KMS-11 (cell line): ENCODE measurements around the gene SCG2.

Experiments used
- H2AFZ ChIP-seq: fragments of 200-600 bp; sonication (generic); 2 replicates; pipeline ENCODE4 v1.6.1; 2016; ENCODE audit warnings: antibody characterized with exemption, mixed run types, low read depth
- H3K27ac ChIP-seq: fragments of 200-600 bp; sonication (generic); 2 replicates; pipeline ENCODE4 v1.6.1; 2016; ENCODE audit warnings: mild to moderate bottlenecking, mixed run types
- H3K27me3 ChIP-seq: fragments of 200-600 bp; sonication (generic); 2 replicates; pipeline ENCODE4 v1.6.1; 2017; ENCODE audit warnings: mild to moderate bottlenecking, low read depth, mixed run types, moderate library complexity; ENCODE audit not compliant: insufficient read depth
- H3K36me3 ChIP-seq: fragments of 200-600 bp; sonication (generic); 2 replicates; pipeline ENCODE4 v1.6.1; 2017; ENCODE audit warnings: mild to moderate bottlenecking, mixed run types; ENCODE audit not compliant: insufficient read depth
- H3K4me1 ChIP-seq: fragments of 200-600 bp; sonication (generic); 2 replicates; pipeline ENCODE4 v1.6.1; 2016; ENCODE audit warnings: mild to moderate bottlenecking, low read depth, mixed run types; ENCODE audit not compliant: poor library complexity, severe bottlenecking
- H3K4me2 ChIP-seq: fragments of 200-600 bp; sonication (generic); 2 replicates; pipeline ENCODE4 v1.7.0; 2016; ENCODE audit warnings: mild to moderate bottlenecking, mixed run types
- H3K4me3 ChIP-seq: fragments of 200-600 bp; sonication (generic); IDR thresholded peaks from 2 replicates; pipeline ENCODE4 v1.6.1; 2017; ENCODE audit warnings: low read depth, low read length, mixed read lengths; ENCODE audit not compliant: insufficient read depth
- H3K79me2 ChIP-seq: fragments of 200-600 bp; sonication (generic); 2 replicates; pipeline ENCODE4 v1.6.1; 2016; ENCODE audit warnings: low read depth, mixed run types; ENCODE audit not compliant: insufficient read depth
- H3K9ac ChIP-seq: fragments of 200-600 bp; sonication (generic); 2 replicates; pipeline ENCODE4 v1.6.1; 2016; ENCODE audit warnings: mild to moderate bottlenecking, mixed run types
- H4K20me1 ChIP-seq: fragments of 200-600 bp; sonication (generic); 2 replicates; pipeline ENCODE4 v1.6.1; 2016; ENCODE audit warnings: mild to moderate bottlenecking, mixed run types; ENCODE audit not compliant: insufficient read depth
- CTCF ChIP-seq: fragments of 200-600 bp; sonication (generic); conservative IDR thresholded peaks from 2 replicates; pipeline ENCODE4 v1.6.1; 2017; ENCODE audit warnings: low read depth, mild to moderate bottlenecking, antibody characterized with exemption, low read length, moderate library complexity, mixed read lengths

SCG2 gene

GRCh38 chr2:223602972-223603371 is 811 bp upstream of the SCG2 start:
- no peak overlapping the region for H3K4me2 ChIP-seq

DNA sequence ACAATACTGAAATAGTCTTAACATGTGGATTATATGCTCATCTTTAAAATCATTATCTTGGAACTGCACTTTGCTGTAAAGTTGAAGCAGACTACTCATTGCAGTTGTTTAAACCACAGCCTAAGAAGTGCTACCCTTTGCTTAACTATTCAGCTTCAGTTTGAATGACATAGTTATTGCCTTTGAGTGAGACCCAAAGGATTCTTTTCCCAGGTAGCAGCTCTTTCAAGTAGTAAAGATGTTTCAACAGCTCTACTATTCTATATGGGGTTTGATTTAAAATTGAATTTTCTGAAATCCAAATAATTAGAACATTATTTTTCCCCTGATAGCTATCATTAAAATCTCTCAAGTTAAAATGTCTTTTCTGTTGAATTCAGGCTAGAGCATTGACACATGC is 1.1 kb downstream of the SCG2 start:
- H3K27ac ChIP-seq = no peak overlapping the region
- H3K36me3 ChIP-seq = no peaks in the 10 kb centered on the region
- no peak overlapping the region for H2AFZ ChIP-seq
- no peak overlapping the region for H3K4me3 ChIP-seq
- no peak overlapping the region for H3K9ac ChIP-seq
- H3K79me2 ChIP-seq = no peaks in the 10 kb centered on the region
- H4K20me1 ChIP-seq = no peaks in the 10 kb centered on the region
- TF ChIP-seq CTCF = no peak
- H3K4me2 ChIP-seq = no peak overlapping the region
- no peaks in the 10 kb centered on the region for H3K4me1 ChIP-seq
- H3K27me3 ChIP-seq = no peaks in the 10 kb centered on the region

More at GRCh38 chr2:223602972-223603371, 811 bp upstream of the SCG2 start:
- TF ChIP-seq CTCF = no peak
- Histone ChIP-seq H3K9ac (no peak overlapping the region), H3K36me3 (no peaks in the 10 kb centered on the region), H3K79me2 (no peaks in the 10 kb centered on the region), H3K27ac (no peak overlapping the region), H3K4me1 (no peaks in the 10 kb centered on the region), H2AFZ (no peak overlapping the region), H3K27me3 (no peaks in the 10 kb centered on the region), H4K20me1 (no peaks in the 10 kb centered on the region), H3K4me3 (no peak overlapping the region)

DNA sequence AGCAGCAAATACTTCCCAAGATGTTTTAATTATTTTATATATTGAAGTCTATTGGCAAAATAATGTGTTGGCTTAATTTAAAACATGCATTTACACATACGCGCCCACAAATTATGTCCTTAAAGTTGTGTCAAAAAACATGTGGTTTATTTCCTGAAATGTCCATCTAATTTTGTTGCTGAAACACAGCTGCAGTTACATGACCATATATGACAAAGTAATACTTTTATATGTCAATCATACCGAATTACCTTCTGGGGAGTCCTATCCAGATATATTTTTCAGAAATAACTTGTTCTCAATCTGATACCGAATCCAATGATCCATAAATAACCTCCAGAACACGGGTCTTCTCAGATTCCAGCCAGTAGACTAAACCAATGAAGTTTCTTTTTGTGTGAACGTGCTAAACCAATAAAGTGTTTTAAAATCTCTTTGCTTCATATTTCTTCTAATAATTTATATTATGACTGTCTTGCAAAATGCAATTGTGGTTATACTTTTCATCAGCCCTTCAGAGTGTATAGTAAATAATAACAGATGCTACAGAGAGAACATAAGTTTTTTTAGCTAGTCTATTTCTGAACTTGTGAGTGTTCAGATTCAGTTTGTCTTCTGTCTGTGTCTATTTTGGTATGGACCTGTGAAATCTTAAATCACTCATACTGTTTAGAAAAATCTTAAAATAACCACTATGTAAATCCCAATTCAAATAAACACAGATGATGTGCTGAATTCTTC is 2.4 kb downstream of the SCG2 start:
- H4K20me1 ChIP-seq = no peaks in the 10 kb centered on the region
- no peak overlapping the region for H3K9ac ChIP-seq
- no peaks in the 10 kb centered on the region for H3K27me3 ChIP-seq
- no peak for TF ChIP-seq CTCF
- no peaks in the 10 kb centered on the region for H3K4me1 ChIP-seq
- no peaks in the 10 kb centered on the region for H3K36me3 ChIP-seq
- H3K4me3 ChIP-seq = no peak overlapping the region
- no peak overlapping the region for H3K4me2 ChIP-seq
- H2AFZ ChIP-seq = no peak overlapping the region
- H3K79me2 ChIP-seq = no peaks in the 10 kb centered on the region
- no peak overlapping the region for H3K27ac ChIP-seq

DNA sequence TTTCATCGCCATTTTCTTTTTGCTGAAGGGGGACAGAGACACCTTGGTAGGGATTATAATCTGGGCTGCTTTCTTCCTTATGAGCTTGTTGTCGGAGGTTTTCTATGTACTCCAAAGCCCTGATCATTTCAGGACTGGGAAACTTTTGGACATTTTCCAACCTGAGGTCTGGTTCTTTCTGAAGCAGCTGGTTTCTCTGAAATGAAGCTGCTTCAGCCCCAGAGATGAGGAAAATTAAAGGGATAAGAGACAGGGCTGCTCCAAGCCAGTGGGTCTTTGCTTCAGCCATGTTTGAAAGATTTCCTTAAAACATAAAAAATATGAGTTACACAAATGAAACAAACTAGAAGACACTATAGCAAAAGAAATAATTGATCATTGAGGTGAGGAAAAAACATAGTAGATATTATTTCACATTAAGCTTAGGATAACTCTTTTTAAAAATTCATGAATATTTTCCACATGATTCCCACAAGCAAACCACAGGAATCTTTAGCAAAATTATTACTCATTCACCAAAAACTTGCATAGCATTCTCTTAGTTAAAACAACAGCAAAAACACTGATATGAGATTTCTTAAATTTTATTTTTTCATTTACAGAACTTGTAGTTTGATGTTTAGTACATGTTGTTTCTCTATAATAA is 3.0 kb downstream of the SCG2 start:
- Histone ChIP-seq H3K36me3 (no peaks in the 10 kb centered on the region), H3K4me1 (no peaks in the 10 kb centered on the region), H4K20me1 (no peaks in the 10 kb centered on the region), H3K27ac (no peak overlapping the region), H3K4me3 (no peak overlapping the region), H3K79me2 (no peaks in the 10 kb centered on the region), H3K4me2 (no peak overlapping the region), H2AFZ (no peak overlapping the region), H3K9ac (no peak overlapping the region), H3K27me3 (no peaks in the 10 kb centered on the region)
- TF ChIP-seq CTCF = no peak
